CD4-positive, alpha-beta memory T cell (primary cell): ENCODE results near the gene GUSB. TPM values are rescaled to one million over a fixed set of nuclear protein-coding genes. Genes with fewer than 3 reads are reported as not detected.
"Not testable (repeated sequence)": the region's sequence is repeated elsewhere in the genome, so short reads cannot be mapped to it uniquely, and the experiment has no call there.

Experiments
- CTCF ChIA-PET: fragments of 350-600 bp; sonication (Branson Sonifier 250); formaldehyde crosslinking; loops from one replicate; lab custom pipeline; 2021; ENCODE audit warnings: inconsistent platforms; ENCODE audit not compliant: partially characterized antibody; lab: Charles Lee
- POLR2A ChIA-PET: fragments of 350-600 bp; sonication (Branson Sonifier 250); formaldehyde crosslinking; loops from one replicate; lab custom pipeline; 2021; ENCODE audit not compliant: partially characterized antibody; lab: Charles Lee
- DNase-seq, 5 donors: peaks; one replicate each; pipeline versions ENCODE4 v3.0.0 to v3.0.0-alpha.2; 2020 to 2022; ENCODE audit warnings: mixed read lengths in 1 of 5
- H3K27ac ChIP-seq: one replicate; pipeline ENCODE4 v1.7.0; 2013; ENCODE audit warnings: low read depth, low read length
- H3K27me3 ChIP-seq: 2 replicates; pipeline ENCODE4 v1.7.0; 2013; ENCODE audit warnings: mild to moderate bottlenecking, low read length, moderate library complexity; ENCODE audit not compliant: insufficient read depth
- H3K36me3 ChIP-seq: 2 replicates; pipeline ENCODE4 v1.7.0; 2013; ENCODE audit warnings: mild to moderate bottlenecking, low read length, moderate library complexity; ENCODE audit not compliant: insufficient read depth
- H3K4me1 ChIP-seq: 2 replicates; pipeline ENCODE4 v1.7.0; 2013; ENCODE audit warnings: mild to moderate bottlenecking, low read length, moderate library complexity; ENCODE audit not compliant: insufficient read depth
- H3K4me3 ChIP-seq, 2 donors: one replicate each; pipeline ENCODE4 v1.7.0; 2013; ENCODE audit warnings: low read length in 2 of 2, mild to moderate bottlenecking in 1 of 2
- H3K9me3 ChIP-seq, 2 donors: one replicate each; pipeline ENCODE4 v1.7.0; 2013; ENCODE audit warnings: low read length in 2 of 2, control low read depth in 1 of 2; ENCODE audit not compliant: control insufficient read depth in 1 of 2
- H3K27ac Mint-ChIP-seq, 7 donors: one replicate each; pipeline ENCODE4 v1.8.0; 2020 to 2021; ENCODE audit warnings: mixed read lengths in 7 of 7, mild to moderate bottlenecking in 6 of 7, inconsistent platforms in 3 of 7, moderate library complexity in 3 of 7
- H3K27me3 Mint-ChIP-seq, 2 donors: one replicate each; pipeline ENCODE4 v1.8.0; 2020 to 2021; ENCODE audit warnings: mixed read lengths in 2 of 2
- H3K36me3 Mint-ChIP-seq, 2 donors: one replicate each; pipeline ENCODE4 v1.8.0; 2020 to 2021; ENCODE audit warnings: mixed read lengths in 2 of 2, inconsistent platforms in 1 of 2, mild to moderate bottlenecking in 1 of 2
- H3K4me1 Mint-ChIP-seq, 4 donors: one replicate each; pipeline ENCODE4 v1.8.0; 2020 to 2021; ENCODE audit warnings: mixed read lengths in 4 of 4, mild to moderate bottlenecking in 1 of 4
- H3K4me3 Mint-ChIP-seq, 8 donors: one replicate each; pipeline ENCODE4 v1.8.0; 2020 to 2021; ENCODE audit warnings: mixed read lengths in 8 of 8, mild to moderate bottlenecking in 7 of 8, moderate library complexity in 6 of 8, inconsistent platforms in 3 of 8
- H3K9me3 Mint-ChIP-seq, 8 donors: one replicate each; pipeline ENCODE4 v1.8.0; 2020 to 2021; ENCODE audit warnings: mixed read lengths in 8 of 8, mild to moderate bottlenecking in 5 of 8, inconsistent platforms in 3 of 8, moderate library complexity in 1 of 8
- intact Hi-C: fragments of 100-400 bp; cut with micrococcal nuclease; formaldehyde crosslinking; loops from one replicate; pipeline ENCODE4 v1.15.1; 2023
- polyA plus RNA-seq, 2 donors: library from polyadenylated mRNA; unstranded; fragments of 300-500 nt; fragmentation: Illumina TruSeq; gene quantifications; one replicate each; pipeline ENCODE4 v1.2.3, GENCODE V29; 2021
- total RNA-seq, 2 experiments: library from RNA; stranded (reverse); gene quantifications; one replicate each; pipeline ENCODE4 v1.2.3, GENCODE V29; 2021

Gene GUSB
- total and polyA plus RNA-seq, 4 experiments from 2014 or later, result 48.0 to 63.5 (median 50.6) TPM

- Histone ChIP-seq H3K9me3 (no peaks in the 10 kb centered on the region), H3K4me1 (no peaks in the 10 kb centered on the region), H3K36me3 (no peaks in the 10 kb centered on the region), H3K4me3 (no peak overlapping the region), H3K27me3 (no peaks in the 10 kb centered on the region), H3K27ac (no peak overlapping the region)
- no peaks in the 10 kb centered on the region for H3K9me3 Mint-ChIP-seq
- CTCF ChIA-PET, result interaction anchor here (0.6 to 1.4 kb wide), 3 partner anchors 24 to 242 kb away, joined by 3 to 4 read pairs (median 3); no protein-coding TSS in a partner anchor
- no peaks in the 10 kb centered on the region for H3K27me3 Mint-ChIP-seq
- no peaks in the 10 kb centered on the region for H3K4me1 Mint-ChIP-seq
- intact Hi-C loops, result no loop called here
- DNase-seq, result no peak
- H3K4me3 Mint-ChIP-seq, result no peak overlapping the region
- peak overlapping the region in 2 of 7 donors; percentile 14 to 29 for H3K27ac Mint-ChIP-seq
- POLR2A ChIA-PET, result no interaction called here
- H3K36me3 Mint-ChIP-seq, result peaks cover 18 to 36% of the 10 kb centered on the region in 2 donors
Observed at GRCh38 chr7:65953001-65953720, 28.9 kb downstream of the GUSB start.

GRCh38 chr7:65951837-65952578 lies 30.0 kb downstream of the GUSB start:
- CTCF ChIA-PET, result interaction anchor here (0.6 to 1.4 kb wide), 2 partner anchors 23 to 243 kb away, joined by 3 read pairs; no protein-coding TSS in a partner anchor

GRCh38 chr7:65946904-65947303 lies 35.1 kb downstream of the GUSB start:
- Histone ChIP-seq H3K9me3 (no peaks in the 10 kb centered on the region), H3K36me3 (no peaks in the 10 kb centered on the region), H3K4me1 (no peaks in the 10 kb centered on the region), H3K27me3 (no peaks in the 10 kb centered on the region), H3K27ac (no peak overlapping the region), H3K4me3 (no peak overlapping the region)
- CTCF ChIA-PET, result no interaction called here
- H3K27me3 Mint-ChIP-seq, result no peaks in the 10 kb centered on the region
- POLR2A ChIA-PET, result no interaction called here
- no peak overlapping the region for H3K4me3 Mint-ChIP-seq
- intact Hi-C loops, result no loop called here
- no peaks in the 10 kb centered on the region for H3K36me3 Mint-ChIP-seq
- DNase-seq, result peak in 2 of 5 donors; percentile 8 to 15
- no peaks in the 10 kb centered on the region for H3K9me3 Mint-ChIP-seq
- peak overlapping the region in 3 of 7 donors; percentile 13 to 80 (median 43) for H3K27ac Mint-ChIP-seq
- no peaks in the 10 kb centered on the region for H3K4me1 Mint-ChIP-seq

More at GRCh38 chr7:65951837-65952578, 30.0 kb downstream of the GUSB start:
- Mint-ChIP-seq H3K36me3 (peaks cover 14 to 32% of the 10 kb centered on the region in 2 donors), H3K27me3 (no peaks in the 10 kb centered on the region), H3K4me1 (no peaks in the 10 kb centered on the region), H3K9me3 (no peaks in the 10 kb centered on the region), H3K4me3 (no peak overlapping the region), H3K27ac (peak overlapping the region in 1 of 7 donors; percentile 22)
- no peak for DNase-seq
- Histone ChIP-seq H3K27ac (no peak overlapping the region), H3K36me3 (no peaks in the 10 kb centered on the region), H3K4me1 (no peaks in the 10 kb centered on the region), H3K4me3 (no peak overlapping the region), H3K27me3 (no peaks in the 10 kb centered on the region), H3K9me3 (no peaks in the 10 kb centered on the region)
- POLR2A ChIA-PET, result no interaction called here
- intact Hi-C loops, result no loop called here

GRCh38 chr7:65945787-65946186 lies 36.2 kb downstream of the GUSB start:
- POLR2A ChIA-PET, H3K27me3 Mint-ChIP-seq, H3K27ac Mint-ChIP-seq, H3K4me3 ChIP-seq, H3K27me3 ChIP-seq, DNase-seq, H3K9me3 Mint-ChIP-seq, intact Hi-C loops, H3K9me3 ChIP-seq, CTCF ChIA-PET, H3K4me1 ChIP-seq, H3K36me3 Mint-ChIP-seq, H3K36me3 ChIP-seq, H3K4me3 Mint-ChIP-seq, H3K4me1 Mint-ChIP-seq, H3K27ac ChIP-seq: not testable (repeated sequence)

GRCh38 chr7:65938336-65938895 lies 43.6 kb downstream of the GUSB start:
- no peaks in the 10 kb centered on the region for H3K27me3 Mint-ChIP-seq
- no peak for DNase-seq
- peaks cover 0 to 19% (median 1%) of the 10 kb centered on the region in 8 donors for H3K9me3 Mint-ChIP-seq
- CTCF ChIA-PET, result no interaction called here
- no peaks in the 10 kb centered on the region for H3K4me1 ChIP-seq
- POLR2A ChIA-PET, result no interaction called here
- peaks cover 17 to 43% of the 10 kb centered on the region in 2 donors for H3K36me3 Mint-ChIP-seq
- no peak overlapping the region for H3K4me3 Mint-ChIP-seq
- H3K27me3 ChIP-seq, result no peaks in the 10 kb centered on the region
- H3K4me3 ChIP-seq, result no peak overlapping the region
- peaks cover 0 to 4% (median 3%) of the 10 kb centered on the region in 4 donors for H3K4me1 Mint-ChIP-seq
- intact Hi-C loops, result no loop called here
- H3K9me3 ChIP-seq, result no peaks in the 10 kb centered on the region
- H3K36me3 ChIP-seq, result no peaks in the 10 kb centered on the region
- H3K27ac Mint-ChIP-seq, result peak overlapping the region in 1 of 7 donors; percentile 48
- H3K27ac ChIP-seq, result no peak overlapping the region

GRCh38 chr7:65937296-65937695 lies 44.7 kb downstream of the GUSB start:
- no peak overlapping the region for H3K27ac ChIP-seq
- no peak overlapping the region for H3K4me3 Mint-ChIP-seq
- no peaks in the 10 kb centered on the region for H3K27me3 Mint-ChIP-seq
- no peaks in the 10 kb centered on the region for H3K9me3 ChIP-seq
- peaks cover 0 to 19% (median 1%) of the 10 kb centered on the region in 8 donors for H3K9me3 Mint-ChIP-seq
- peaks cover 17 to 43% of the 10 kb centered on the region in 2 donors for H3K36me3 Mint-ChIP-seq
- H3K4me3 ChIP-seq, result no peak overlapping the region
- intact Hi-C loops, result no loop called here
- peaks cover 4 to 8% (median 5%) of the 10 kb centered on the region in 4 donors for H3K4me1 Mint-ChIP-seq
- peak overlapping the region in 1 of 7 donors; percentile 32 for H3K27ac Mint-ChIP-seq
- CTCF ChIA-PET, result no interaction called here
- H3K27me3 ChIP-seq, result no peaks in the 10 kb centered on the region
- no peak for DNase-seq
- POLR2A ChIA-PET, result no interaction called here
- no peaks in the 10 kb centered on the region for H3K36me3 ChIP-seq
- no peaks in the 10 kb centered on the region for H3K4me1 ChIP-seq

- no peaks in the 10 kb centered on the region for H3K27me3 Mint-ChIP-seq
- H3K4me3 Mint-ChIP-seq, result peak overlapping the region in 1 of 8 donors; percentile 4
- H3K27ac ChIP-seq, result no peak overlapping the region
- H3K36me3 ChIP-seq, result no peaks in the 10 kb centered on the region
- H3K27me3 ChIP-seq, result no peaks in the 10 kb centered on the region
- no peaks in the 10 kb centered on the region for H3K9me3 ChIP-seq
- H3K36me3 Mint-ChIP-seq, result peaks cover 7 to 18% of the 10 kb centered on the region in 2 donors
- ChIA-PET CTCF (no interaction called here), POLR2A (no interaction called here)
- H3K27ac Mint-ChIP-seq, result no peak overlapping the region
- DNase-seq, result no peak
- H3K4me1 ChIP-seq, result no peaks in the 10 kb centered on the region
- H3K9me3 Mint-ChIP-seq, result peaks cover 0 to 19% (median 1%) of the 10 kb centered on the region in 8 donors
- intact Hi-C loops, result no loop called here
- H3K4me3 ChIP-seq, result no peak overlapping the region
- H3K4me1 Mint-ChIP-seq, result peaks cover 16 to 25% (median 18%) of the 10 kb centered on the region in 4 donors
Observed at GRCh38 chr7:65931685-65932084, 50.3 kb downstream of the GUSB start.
